GM23338 (cell line): ENCODE results near the gene RNF214. TPM values are rescaled to one million over a fixed set of nuclear protein-coding genes. Genes with fewer than 3 reads are reported as not detected.

Experiments
- ATAC-seq: fragments of 200-7000 bp; cut with Tn5 transposase; 3 replicates; pipeline ENCODE4 v1.9.1; 2020
- DNase-seq: peaks from one replicate; pipeline ENCODE4 v3.0.0-alpha.2; 2015; ENCODE audit warnings: low spot score
- H2AFZ ChIP-seq: fragments of 200-600 bp; sonication (generic); 2 replicates; pipeline ENCODE4 v1.8.0; 2016; ENCODE audit warnings: antibody characterized with exemption, mild to moderate bottlenecking, moderate library complexity
- H3F3A ChIP-seq: fragments of 200-600 bp; sonication (generic); replicated peaks from 2 replicates; pipeline ENCODE4 v1.8.0; 2017; ENCODE audit warnings: antibody characterized with exemption, mixed run types, low read depth
- H3K27ac ChIP-seq: fragments of 200-600 bp; sonication (generic); 2 replicates; pipeline ENCODE4 v1.6.1; 2016; ENCODE audit warnings: low read depth
- H3K27me3 ChIP-seq: fragments of 200-600 bp; sonication (generic); 2 replicates; pipeline ENCODE4 v1.8.0; 2016; ENCODE audit warnings: mild to moderate bottlenecking, mixed run types, moderate library complexity; ENCODE audit not compliant: insufficient read depth
- H3K36me3 ChIP-seq: fragments of 200-600 bp; sonication (generic); 2 replicates; pipeline ENCODE4 v1.8.0; 2016; ENCODE audit warnings: mild to moderate bottlenecking; ENCODE audit not compliant: insufficient read depth
- H3K4me1 ChIP-seq: fragments of 200-600 bp; sonication (generic); 2 replicates; pipeline ENCODE4 v1.8.0; 2016; ENCODE audit warnings: mild to moderate bottlenecking, moderate library complexity; ENCODE audit not compliant: insufficient read depth
- H3K4me2 ChIP-seq: fragments of 200-600 bp; sonication (generic); 2 replicates; pipeline ENCODE4 v1.7.1; 2017; ENCODE audit warnings: mixed run types
- H3K4me3 ChIP-seq: fragments of 200-600 bp; sonication (generic); 2 replicates; pipeline ENCODE4 v1.6.1; 2016; ENCODE audit warnings: mixed run types
- H3K79me2 ChIP-seq: fragments of 200-600 bp; sonication (generic); replicated peaks from 2 replicates; pipeline ENCODE4 v1.8.0; 2017; ENCODE audit warnings: mild to moderate bottlenecking; ENCODE audit not compliant: insufficient read depth
- H3K9me2 ChIP-seq: fragments of 200-600 bp; sonication (generic); 2 replicates; pipeline ENCODE4 v1.8.0; 2017; ENCODE audit not compliant: insufficient read depth
- H4K20me1 ChIP-seq: fragments of 200-600 bp; sonication (generic); replicated peaks from 2 replicates; pipeline ENCODE4 v1.8.0; 2017; ENCODE audit warnings: mild to moderate bottlenecking; ENCODE audit not compliant: insufficient read depth
- H3K27ac Mint-ChIP-seq: 2 replicates; pipeline ENCODE4 v1.8.0; 2020; ENCODE audit warnings: inconsistent platforms, mild to moderate bottlenecking, moderate library complexity, mixed read lengths
- H3K27me3 Mint-ChIP-seq: 3 replicates; pipeline ENCODE4 v1.8.0; 2022; ENCODE audit warnings: low read depth, mild to moderate bottlenecking, moderate library complexity, mixed read lengths, inconsistent platforms; ENCODE audit not compliant: insufficient read depth, poor library complexity
- H3K36me3 Mint-ChIP-seq: 3 replicates; pipeline ENCODE4 v1.8.0; 2021; ENCODE audit warnings: low read depth, mild to moderate bottlenecking, inconsistent platforms, moderate library complexity, mixed read lengths
- H3K4me1 Mint-ChIP-seq: 3 replicates; pipeline ENCODE4 v1.8.0; 2020; ENCODE audit warnings: mild to moderate bottlenecking, inconsistent platforms, mixed read lengths
- H3K4me3 Mint-ChIP-seq: 3 replicates; pipeline ENCODE4 v1.8.0; 2021; ENCODE audit warnings: moderate library complexity, mild to moderate bottlenecking, inconsistent platforms, mixed read lengths
- H3K9me3 Mint-ChIP-seq: 3 replicates; pipeline ENCODE4 v1.8.0; 2020; ENCODE audit warnings: moderate library complexity, mild to moderate bottlenecking, inconsistent platforms, mixed read lengths
- CREB1 ChIP-seq: fragments of 250-450 bp; sonication (Bioruptor Pico); IDR thresholded peaks from 2 replicates; pipeline ENCODE4 v1.5.0; 2020; ENCODE audit warnings: low read depth, mild to moderate bottlenecking, moderate library complexity
- CTCF ChIP-seq, 2 experiments: fragments of 200-600 bp in 1 of 2; sonication (generic) in 1 of 2; conservative IDR thresholded peaks; 2 replicates each; pipeline versions ENCODE4 v1.5.1 to v1.6.1; 2016 to 2017; ENCODE audit warnings: antibody characterized with exemption in 2 of 2, low read depth in 2 of 2, mild to moderate bottlenecking in 2 of 2, moderate library complexity in 1 of 2
- EZH2 ChIP-seq: fragments of 200-600 bp; sonication (generic); IDR thresholded peaks from one replicate; pipeline ENCODE4 v1.8.0; 2017; ENCODE audit warnings: antibody characterized with exemption, mild to moderate bottlenecking, low read depth; ENCODE audit not compliant: unreplicated experiment
- EZH2phosphoT487 ChIP-seq: fragments of 200-600 bp; sonication (generic); IDR thresholded peaks from one replicate; pipeline ENCODE4 v1.8.1; 2018; ENCODE audit warnings: antibody characterized with exemption; ENCODE audit not compliant: unreplicated experiment
- JUNB ChIP-seq: IDR thresholded peaks from one replicate; pipeline ENCODE4 v1.6.1; 2016; ENCODE audit warnings: antibody characterized with exemption; ENCODE audit not compliant: unreplicated experiment
- NANOG ChIP-seq: IDR thresholded peaks from 2 replicates; pipeline ENCODE4 v1.6.1; 2016; ENCODE audit warnings: antibody characterized with exemption, borderline replicate concordance
- POLR2AphosphoS5 ChIP-seq: IDR thresholded peaks from 2 replicates; pipeline ENCODE4 v1.6.1; 2016; ENCODE audit warnings: antibody characterized with exemption, low read depth
- STAT1 ChIP-seq: IDR thresholded peaks from one replicate; pipeline ENCODE4 v1.6.1; 2016; ENCODE audit warnings: antibody characterized with exemption; ENCODE audit not compliant: unreplicated experiment
- ZNF114 ChIP-seq: fragments of 250-450 bp; sonication (Bioruptor Pico); IDR thresholded peaks from 2 replicates; pipeline ENCODE4 v1.5.0; 2020; ENCODE audit warnings: mild to moderate bottlenecking, moderate library complexity
- ZNF331 ChIP-seq: fragments of 250-450 bp; sonication (Bioruptor Pico); IDR thresholded peaks from 2 replicates; pipeline ENCODE4 v1.5.0; 2020; ENCODE audit warnings: low read depth, mild to moderate bottlenecking, moderate library complexity
- polyA plus RNA-seq: library from polyadenylated mRNA; unstranded; fragments of >200 nt; fragmentation: Nextera tagmentation; extraction: Ambion mirVana; gene quantifications from 2 replicates; pipeline ENCODE4 v1.2.1, GENCODE V29; 2016
- total RNA-seq: library from RNA; depleted of rRNA; stranded (reverse); fragments of >200 nt; shearing (Covaris generic); gene quantifications from 2 replicates; pipeline ENCODE4 v1.2.3, GENCODE V29; 2014
- TF ChIP-seq, protein P1 (sequence below): IDR thresholded peaks from one replicate; pipeline ENCODE4 v1.6.1; 2018; ENCODE audit warnings: antibody characterized with exemption; ENCODE audit not compliant: unreplicated experiment
- TF ChIP-seq, protein P2 (sequence below): IDR thresholded peaks from 2 replicates; pipeline ENCODE4 v1.6.1; 2016; ENCODE audit warnings: antibody characterized with exemption

RNF214 gene
- total and polyA plus RNA-seq, 2 experiments from 2014 or later = 19.4 to 28.4 TPM

- TF ChIP-seq, protein P1, sequence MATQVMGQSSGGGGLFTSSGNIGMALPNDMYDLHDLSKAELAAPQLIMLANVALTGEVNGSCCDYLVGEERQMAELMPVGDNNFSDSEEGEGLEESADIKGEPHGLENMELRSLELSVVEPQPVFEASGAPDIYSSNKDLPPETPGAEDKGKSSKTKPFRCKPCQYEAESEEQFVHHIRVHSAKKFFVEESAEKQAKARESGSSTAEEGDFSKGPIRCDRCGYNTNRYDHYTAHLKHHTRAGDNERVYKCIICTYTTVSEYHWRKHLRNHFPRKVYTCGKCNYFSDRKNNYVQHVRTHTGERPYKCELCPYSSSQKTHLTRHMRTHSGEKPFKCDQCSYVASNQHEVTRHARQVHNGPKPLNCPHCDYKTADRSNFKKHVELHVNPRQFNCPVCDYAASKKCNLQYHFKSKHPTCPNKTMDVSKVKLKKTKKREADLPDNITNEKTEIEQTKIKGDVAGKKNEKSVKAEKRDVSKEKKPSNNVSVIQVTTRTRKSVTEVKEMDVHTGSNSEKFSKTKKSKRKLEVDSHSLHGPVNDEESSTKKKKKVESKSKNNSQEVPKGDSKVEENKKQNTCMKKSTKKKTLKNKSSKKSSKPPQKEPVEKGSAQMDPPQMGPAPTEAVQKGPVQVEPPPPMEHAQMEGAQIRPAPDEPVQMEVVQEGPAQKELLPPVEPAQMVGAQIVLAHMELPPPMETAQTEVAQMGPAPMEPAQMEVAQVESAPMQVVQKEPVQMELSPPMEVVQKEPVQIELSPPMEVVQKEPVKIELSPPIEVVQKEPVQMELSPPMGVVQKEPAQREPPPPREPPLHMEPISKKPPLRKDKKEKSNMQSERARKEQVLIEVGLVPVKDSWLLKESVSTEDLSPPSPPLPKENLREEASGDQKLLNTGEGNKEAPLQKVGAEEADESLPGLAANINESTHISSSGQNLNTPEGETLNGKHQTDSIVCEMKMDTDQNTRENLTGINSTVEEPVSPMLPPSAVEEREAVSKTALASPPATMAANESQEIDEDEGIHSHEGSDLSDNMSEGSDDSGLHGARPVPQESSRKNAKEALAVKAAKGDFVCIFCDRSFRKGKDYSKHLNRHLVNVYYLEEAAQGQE = no peak
- TF ChIP-seq CTCF (conservative IDR thresholded peaks at IDR 0.05; ENCODE audit: low read depth in 2 of 2) = no peak
- TF ChIP-seq ZNF114 (CRISPR knock-in tag) = no peak
- no peak for TF ChIP-seq STAT1
Measured at GRCh38 chr11:117255966-117256365, 23.5 kb downstream of the RNF214 start (continued).

GRCh38 chr11:117256573-117256972 lies 24.1 kb downstream of the RNF214 start:
- Histone ChIP-seq H3K79me2 (no peaks in the 10 kb centered on the region), H4K20me1 (0 out of 2 replicates have a peak, but pooled peaks cover 5% of the 10 kb centered on the region), H3K27ac (no peak overlapping the region), H3K27me3 (no peaks in the 10 kb centered on the region), H3F3A (no peaks in the 10 kb centered on the region), H3K36me3 (peaks cover 8% of the 10 kb centered on the region; the same call in 1 of the 2 replicates), H3K9me2 (no peaks in the 10 kb centered on the region), H3K4me2 (no peak overlapping the region), H3K4me3 (no peak overlapping the region), H2AFZ (no peak overlapping the region), H3K4me1 (no peaks in the 10 kb centered on the region)
- Mint-ChIP-seq H3K4me1 (no peaks in the 10 kb centered on the region), H3K36me3 (peaks cover 8% of the 10 kb centered on the region; the same call in 2 of the 3 replicates), H3K4me3 (no peak overlapping the region), H3K9me3 (no peaks in the 10 kb centered on the region; the same call in 2 of the 3 replicates), H3K27me3 (no peaks in the 10 kb centered on the region), H3K27ac (no peak overlapping the region)
- TF ChIP-seq CREB1 (CRISPR knock-in tag) = no peak
- no peak for TF ChIP-seq ZNF331 (CRISPR knock-in tag)
- TF ChIP-seq POLR2AphosphoS5 = no peak
- TF ChIP-seq, protein P1 = no peak
- TF ChIP-seq STAT1 = no peak
- TF ChIP-seq EZH2 = no peak
- TF ChIP-seq JUNB = no peak
- no peak for TF ChIP-seq ZNF114 (CRISPR knock-in tag)
- TF ChIP-seq EZH2phosphoT487 = no peak
- TF ChIP-seq, protein P2, sequence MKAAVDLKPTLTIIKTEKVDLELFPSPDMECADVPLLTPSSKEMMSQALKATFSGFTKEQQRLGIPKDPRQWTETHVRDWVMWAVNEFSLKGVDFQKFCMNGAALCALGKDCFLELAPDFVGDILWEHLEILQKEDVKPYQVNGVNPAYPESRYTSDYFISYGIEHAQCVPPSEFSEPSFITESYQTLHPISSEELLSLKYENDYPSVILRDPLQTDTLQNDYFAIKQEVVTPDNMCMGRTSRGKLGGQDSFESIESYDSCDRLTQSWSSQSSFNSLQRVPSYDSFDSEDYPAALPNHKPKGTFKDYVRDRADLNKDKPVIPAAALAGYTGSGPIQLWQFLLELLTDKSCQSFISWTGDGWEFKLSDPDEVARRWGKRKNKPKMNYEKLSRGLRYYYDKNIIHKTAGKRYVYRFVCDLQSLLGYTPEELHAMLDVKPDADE = no peak
- TF ChIP-seq NANOG = no peak
- ATAC-seq (no peak), DNase-seq (no peak)
